GM10248 (cell line): Measurements from ENCODE around the gene SLC44A2.

ENCODE experiments used
- CTCF ChIA-PET: fragments of 300-600 bp; sonication (Branson Sonifier 250); formaldehyde crosslinking; extraction: SDS; loops from one replicate; lab custom pipeline; 2021; ENCODE audit warnings: antibody characterized with exemption; lab: Yijun Ruan, JAX
- POLR2A ChIA-PET: fragments of 350-650 bp; sonication (Branson Sonifier 250); formaldehyde crosslinking; extraction: SDS; loops from one replicate; lab custom pipeline; 2020; ENCODE audit warnings: antibody characterized with exemption; lab: Yijun Ruan, JAX
- DNase-seq: peaks from one replicate; pipeline ENCODE4 v3.0.0; 2012; ENCODE audit errors: extremely low spot score
- CTCF ChIP-seq: IDR thresholded peaks from 2 replicates; pipeline ENCODE4 v1.5.1; 2012; ENCODE audit warnings: mild to moderate bottlenecking, low read depth; ENCODE audit errors: extremely low read depth, missing control alignments, control extremely low read depth

Gene SLC44A2

GRCh38 chr19:10680545-10681135, 55.3 kb downstream of the SLC44A2 start:
- ChIA-PET CTCF (interaction anchor here (1.0 to 3.5 kb wide), 5 partner anchors 12 to 109 kb away, joined by 3 to 14 read pairs (median 5); partner anchors contain the start of gene QTRT1), POLR2A (no interaction called here)
- TF ChIP-seq CTCF = no peak
- DNase-seq = no peak

GRCh38 chr19:10681658-10682057, 56.3 kb downstream of the SLC44A2 start:
- DNase-seq = no peak
- ChIA-PET POLR2A (no interaction called here), CTCF (interaction anchor here (1.0 to 1.6 kb wide), 6 partner anchors 11 to 110 kb away, joined by 3 to 6 read pairs (median 4); partner anchors contain the start of gene QTRT1)
- no peak for TF ChIP-seq CTCF

GRCh38 chr19:10682397-10683063, 57.2 kb downstream of the SLC44A2 start:
- no peak for TF ChIP-seq CTCF
- no peak for DNase-seq
- ChIA-PET POLR2A (no interaction called here), CTCF (interaction anchor here (0.8 to 1.6 kb wide), 6 partner anchors 10 to 101 kb away, joined by 3 to 5 read pairs (median 3); partner anchors contain the start of gene QTRT1)

GRCh38 chr19:10683064-10683426, 57.7 kb downstream of the SLC44A2 start:
- CTCF ChIA-PET = interaction anchor here (0.8 to 1.0 kb wide), 3 partner anchors 13 to 102 kb away, joined by 3 read pairs; no protein-coding TSS in a partner anchor
- POLR2A ChIA-PET = no interaction called here
- no peak for TF ChIP-seq CTCF
- DNase-seq = no peak

- POLR2A ChIA-PET = no interaction called here
- DNase-seq = no peak
- CTCF ChIA-PET = no interaction called here
- no peak for TF ChIP-seq CTCF
Observed at GRCh38 chr19:10683582-10683981, 58.2 kb downstream of the SLC44A2 start.

GRCh38 chr19:10685210-10685609, 59.9 kb downstream of the SLC44A2 start:
- ChIA-PET CTCF (interaction anchor here (0.8 kb wide), 1 partner anchor 202 kb away, joined by 3 read pairs; no protein-coding TSS in a partner anchor), POLR2A (no interaction called here)
- DNase-seq = no peak
- TF ChIP-seq CTCF = no peak
